HEK293 (cell line): ENCODE measurements around the gene WDR86.

Experiments
- CTCF ChIA-PET: fragments of 350-600 bp; formaldehyde crosslinking; extraction: SDS; loops from one replicate; lab custom pipeline; 2021; ENCODE audit warnings: antibody characterized with exemption; lab: Yijun Ruan, JAX
- POLR2A ChIA-PET: fragments of 300-600 bp; formaldehyde crosslinking; extraction: SDS; loops from one replicate; lab custom pipeline; 2020; ENCODE audit warnings: antibody characterized with exemption, inconsistent platforms; lab: Yijun Ruan, JAX
- H3K27ac ChIP-seq: fragments of 200-500 bp; sonication (Bioruptor generic); 2 replicates; pipeline ENCODE4 v1.5.1; 2014; ENCODE audit warnings: low read depth, low read length, control low read depth, inconsistent platforms; ENCODE audit errors: extremely low read depth
- H3K36me3 ChIP-seq, 2 experiments: fragments of 200-500 bp in 1 of 2; sonication (Bioruptor generic) in 1 of 2; 1 replicate in 1 of 2; 2 replicates in 1 of 2; pipeline ENCODE4 v1.5.1; 2014 to 2017; ENCODE audit warnings: inconsistent platforms in 2 of 2, low read length in 2 of 2; ENCODE audit not compliant: control insufficient read depth in 2 of 2, insufficient read depth in 1 of 2
- H3K4me1 ChIP-seq: fragments of 200-500 bp; sonication (Bioruptor generic); 2 replicates; pipeline ENCODE4 v1.5.1; 2014; ENCODE audit warnings: mild to moderate bottlenecking, low read length, inconsistent platforms; ENCODE audit not compliant: control insufficient read depth, insufficient read depth
- H3K4me3 ChIP-seq: 2 replicates; pipeline ENCODE4 v1.5.1; 2011; ENCODE audit warnings: low read depth, mild to moderate bottlenecking, control low read depth, low read length, moderate library complexity
- H3K9me3 ChIP-seq: fragments of 200-500 bp; sonication (Bioruptor generic); 2 replicates; pipeline ENCODE4 v1.5.1; 2014; ENCODE audit warnings: low read depth, low read length, inconsistent platforms; ENCODE audit not compliant: control insufficient read depth, insufficient read depth
- BCL11B ChIP-seq: fragments of 450-650 bp; formaldehyde crosslinking; IDR thresholded peaks from 2 replicates; pipeline ENCODE4 v1.5.1; 2016; ENCODE audit warnings: low read depth, missing biosample characterization, missing genetic modification characterization
- OVOL3 ChIP-seq: fragments of 450-650 bp; formaldehyde crosslinking; IDR thresholded peaks from 2 replicates; pipeline ENCODE4 v1.5.1; 2016; ENCODE audit warnings: missing biosample characterization, missing genetic modification characterization
- PATZ1 ChIP-seq: fragments of 450-650 bp; formaldehyde crosslinking; IDR thresholded peaks from 2 replicates; pipeline ENCODE4 v1.5.1; 2016; ENCODE audit warnings: missing biosample characterization, missing genetic modification characterization
- PRDM4 ChIP-seq: fragments of 450-650 bp; formaldehyde crosslinking; IDR thresholded peaks from 2 replicates; pipeline ENCODE4 v1.5.1; 2017; ENCODE audit warnings: missing biosample characterization, missing genetic modification characterization
- SETDB1 ChIP-seq: IDR thresholded peaks from one replicate; pipeline ENCODE4 v1.6.1; 2017; ENCODE audit warnings: mild to moderate bottlenecking, low read length, moderate library complexity, mixed read lengths; ENCODE audit not compliant: insufficient read length
- YY1 ChIP-seq: fragments of 450-650 bp; formaldehyde crosslinking; IDR thresholded peaks from 2 replicates; pipeline ENCODE4 v1.5.1; 2018; ENCODE audit warnings: missing biosample characterization, missing genetic modification characterization
- ZBTB48 ChIP-seq: fragments of 450-650 bp; formaldehyde crosslinking; IDR thresholded peaks from 2 replicates; pipeline ENCODE4 v1.5.1; 2016; ENCODE audit warnings: missing biosample characterization, missing genetic modification characterization
- ZEB2 ChIP-seq: fragments of 450-650 bp; formaldehyde crosslinking; IDR thresholded peaks from 2 replicates; pipeline ENCODE4 v1.5.1; 2016; ENCODE audit warnings: missing biosample characterization, missing genetic modification characterization
- ZFP69B ChIP-seq: fragments of 450-650 bp; formaldehyde crosslinking; IDR thresholded peaks from 2 replicates; pipeline ENCODE4 v1.5.1; 2016; ENCODE audit warnings: missing biosample characterization, missing genetic modification characterization
- ZIC2 ChIP-seq: fragments of 450-650 bp; formaldehyde crosslinking; IDR thresholded peaks from 2 replicates; pipeline ENCODE4 v1.5.1; 2016; ENCODE audit warnings: missing biosample characterization, missing genetic modification characterization
- ZNF133 ChIP-seq: fragments of 450-650 bp; formaldehyde crosslinking; IDR thresholded peaks from 2 replicates; pipeline ENCODE4 v1.5.1; 2016; ENCODE audit warnings: missing biosample characterization, missing genetic modification characterization
- ZNF37A ChIP-seq: fragments of 450-650 bp; IDR thresholded peaks from 2 replicates; pipeline ENCODE4 v1.5.1; 2018; ENCODE audit warnings: missing biosample characterization, missing genetic modification characterization
- ZNF513 ChIP-seq: fragments of 450-650 bp; IDR thresholded peaks from 2 replicates; pipeline ENCODE4 v1.5.1; 2018; ENCODE audit warnings: missing biosample characterization, missing genetic modification characterization
- ZSCAN16 ChIP-seq: fragments of 450-650 bp; formaldehyde crosslinking; IDR thresholded peaks from 2 replicates; pipeline ENCODE4 v1.5.1; 2016; ENCODE audit warnings: missing biosample characterization, missing genetic modification characterization

Gene WDR86

GRCh38 chr7:151428378-151429236, 18.8 kb upstream of the WDR86 start (continued):
- TF ChIP-seq PRDM4 (tag by site-specific recombination) (no peak), ZFP69B (tag by site-specific recombination) (peak; percentile 16; the same call in 1 of the 2 replicates), ZEB2 (tag by site-specific recombination) (0 out of 2 replicates have a peak, but pooled peaks have one; percentile 15), ZIC2 (peak; percentile 96), ZBTB48 (tag by site-specific recombination) (no peak), ZNF37A (tag by site-specific recombination) (no peak)

DNA sequence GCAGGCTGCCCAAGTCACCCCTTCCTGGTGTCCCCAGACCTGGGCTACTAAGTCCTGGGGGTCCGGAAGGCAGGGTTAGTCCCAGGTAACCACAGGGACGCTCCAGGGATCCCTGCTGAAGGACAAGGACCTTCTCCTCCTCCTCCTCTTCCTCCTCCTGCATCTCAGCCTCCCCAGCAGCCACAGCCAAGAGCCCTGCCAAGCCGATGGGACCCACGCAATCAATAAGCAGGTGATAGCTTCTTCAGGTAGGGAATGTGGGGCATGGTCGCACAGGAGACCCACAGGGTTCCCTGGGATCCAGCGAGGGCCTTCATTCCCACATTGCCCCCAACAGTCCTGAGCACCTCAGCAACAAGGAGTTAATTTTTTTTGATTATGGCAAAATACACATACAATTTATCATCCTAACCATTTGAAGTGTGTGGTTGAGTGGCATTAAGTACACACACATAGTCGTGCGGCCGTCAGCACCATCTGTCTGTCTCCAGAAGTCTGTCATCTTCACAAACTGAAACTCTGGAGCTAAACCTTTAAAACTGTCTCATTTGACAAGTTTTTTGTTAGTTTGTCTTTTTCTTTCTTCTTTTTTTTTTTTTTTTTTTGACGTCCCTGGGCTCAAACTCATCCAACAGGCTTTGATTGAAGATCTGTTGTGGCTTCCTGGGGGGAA, 18.0 kb upstream of the WDR86 start:
- H3K4me3 ChIP-seq = no peak overlapping the region
- TF ChIP-seq PATZ1 (tag by site-specific recombination) = 0 out of 2 replicates have a peak, but pooled peaks have one; percentile 6
- TF ChIP-seq ZSCAN16 (tag by site-specific recombination) = no peak
- peak; percentile 55; the same call in 1 of the 2 replicates for TF ChIP-seq ZFP69B (tag by site-specific recombination)
- TF ChIP-seq OVOL3 (tag by site-specific recombination) = no peak
- TF ChIP-seq ZNF513 (tag by site-specific recombination) = peak; percentile 64; the same call in 1 of the 2 replicates
- TF ChIP-seq YY1 (tag by site-specific recombination) = no peak
- TF ChIP-seq BCL11B (tag by site-specific recombination) = no peak
- TF ChIP-seq SETDB1 = peak; percentile 32
- no peak for TF ChIP-seq ZNF133 (tag by site-specific recombination)
- ChIA-PET POLR2A (interaction anchor here (0.7 to 1.0 kb wide), 4 partner anchors 32 to 619 kb away, joined by 3 to 5 read pairs (median 4); partner anchors contain the start of gene PRKAG2), CTCF (no interaction called here)
- H3K27ac ChIP-seq = peak overlapping the region; percentile 7; the same call in 1 of the 2 replicates
- no peaks in the 10 kb centered on the region for H3K36me3 ChIP-seq
- H3K9me3 ChIP-seq = no peaks in the 10 kb centered on the region
- H3K4me1 ChIP-seq = peaks cover 24% of the 10 kb centered on the region
